DOHH2 (cell line): ENCODE data around the gene TBC1D2.

Source experiments
- H3F3A ChIP-seq: fragments of 200-600 bp; sonication (generic), shearing (Covaris generic); 2 replicates; pipeline ENCODE4 v1.6.0; 2016; ENCODE audit warnings: antibody characterized with exemption, mild to moderate bottlenecking; ENCODE audit not compliant: control insufficient read depth, insufficient read depth
- H3K27ac ChIP-seq: fragments of 200-600 bp; sonication (generic); 2 replicates; pipeline ENCODE4 v1.5.1; 2014; ENCODE audit warnings: low read depth, mild to moderate bottlenecking, low read length, moderate library complexity
- H3K27me3 ChIP-seq: fragments of 200-600 bp; sonication (generic); 2 replicates; pipeline ENCODE4 v1.6.1; 2014; ENCODE audit warnings: mild to moderate bottlenecking, low read length, mixed read lengths; ENCODE audit not compliant: control insufficient read depth
- H3K36me3 ChIP-seq: fragments of 200-600 bp; sonication (generic); 2 replicates; pipeline ENCODE4 v1.6.1; 2014; ENCODE audit warnings: mild to moderate bottlenecking, low read length, moderate library complexity, mixed read lengths; ENCODE audit not compliant: control insufficient read depth
- H3K4me1 ChIP-seq: fragments of 200-600 bp; sonication (generic); 2 replicates; pipeline ENCODE4 v1.6.1; 2014; ENCODE audit warnings: mild to moderate bottlenecking, low read length, mixed read lengths; ENCODE audit not compliant: control insufficient read depth
- H3K4me2 ChIP-seq: fragments of 200-600 bp; sonication (generic); 2 replicates; pipeline ENCODE4 v1.6.0; 2014; ENCODE audit warnings: mild to moderate bottlenecking, low read length, moderate library complexity
- H3K4me3 ChIP-seq: fragments of 200-600 bp; sonication (generic); 2 replicates; pipeline ENCODE4 v1.5.1; 2014; ENCODE audit warnings: mild to moderate bottlenecking, low read length, mixed read lengths
- H3K79me2 ChIP-seq: fragments of 200-600 bp; sonication (generic); 2 replicates; pipeline ENCODE4 v1.6.1; 2014; ENCODE audit warnings: mild to moderate bottlenecking, low read length, mixed read lengths; ENCODE audit not compliant: control insufficient read depth
- H3K9me2 ChIP-seq: fragments of 200-600 bp; sonication (generic); replicated peaks from 2 replicates; pipeline ENCODE4 v1.6.1; 2014; ENCODE audit warnings: mild to moderate bottlenecking, low read length, mixed read lengths; ENCODE audit not compliant: control insufficient read depth
- H3K9me3 ChIP-seq: fragments of 200-600 bp; sonication (generic); 2 replicates; pipeline ENCODE4 v1.6.1; 2014; ENCODE audit warnings: antibody characterized with exemption, low read length, mixed read lengths; ENCODE audit not compliant: control insufficient read depth, insufficient read depth
- H4K20me1 ChIP-seq: fragments of 200-600 bp; sonication (generic); 2 replicates; pipeline ENCODE4 v1.6.0; 2014; ENCODE audit warnings: low read depth, mild to moderate bottlenecking, antibody characterized with exemption, low read length, moderate library complexity; ENCODE audit not compliant: control insufficient read depth, insufficient read depth
- CTCF ChIP-seq: fragments of 200-600 bp; sonication (generic); IDR thresholded peaks from one replicate; pipeline ENCODE4 v1.5.1; 2014; ENCODE audit warnings: antibody characterized with exemption, mild to moderate bottlenecking, low read depth, low read length; ENCODE audit not compliant: poor library complexity, severe bottlenecking
- EZH2phosphoT487 ChIP-seq: fragments of 200-600 bp; sonication (generic); IDR thresholded peaks from 2 replicates; pipeline ENCODE4 v1.6.1; 2017; ENCODE audit warnings: borderline replicate concordance, mild to moderate bottlenecking, antibody characterized with exemption, low read length, moderate library complexity, mixed read lengths

The TBC1D2 gene

GRCh38 chr9:98150164-98150563 lies 105.3 kb downstream of the TBC1D2 start:
- no peaks in the 10 kb centered on the region for H3K9me2 ChIP-seq
- H3K27ac ChIP-seq, result no peak overlapping the region
- H3K27me3 ChIP-seq, result peaks cover 8% of the 10 kb centered on the region; the same call in 1 of the 2 replicates
- H3K4me2 ChIP-seq, result no peak overlapping the region
- H3F3A ChIP-seq, result no peaks in the 10 kb centered on the region
- H3K79me2 ChIP-seq, result no peaks in the 10 kb centered on the region
- no peaks in the 10 kb centered on the region for H3K4me1 ChIP-seq
- no peaks in the 10 kb centered on the region for H4K20me1 ChIP-seq
- H3K36me3 ChIP-seq, result no peaks in the 10 kb centered on the region
- no peaks in the 10 kb centered on the region for H3K9me3 ChIP-seq
- H3K4me3 ChIP-seq, result no peak overlapping the region
- TF ChIP-seq EZH2phosphoT487 (no peak), CTCF (no peak)

GRCh38 chr9:98149422-98149821 lies 106.0 kb downstream of the TBC1D2 start:
- no peaks in the 10 kb centered on the region for H3F3A ChIP-seq
- no peaks in the 10 kb centered on the region for H3K4me1 ChIP-seq
- H3K9me3 ChIP-seq, result no peaks in the 10 kb centered on the region
- no peak overlapping the region for H3K4me3 ChIP-seq
- H3K79me2 ChIP-seq, result no peaks in the 10 kb centered on the region
- peaks cover 8% of the 10 kb centered on the region; the same call in 1 of the 2 replicates for H3K27me3 ChIP-seq
- TF ChIP-seq EZH2phosphoT487 (no peak), CTCF (no peak)
- no peaks in the 10 kb centered on the region for H3K9me2 ChIP-seq
- no peak overlapping the region for H3K27ac ChIP-seq
- no peak overlapping the region for H3K4me2 ChIP-seq
- no peaks in the 10 kb centered on the region for H4K20me1 ChIP-seq
- no peaks in the 10 kb centered on the region for H3K36me3 ChIP-seq
